ENCODE measurements around the gene CEP112. TPM values are rescaled to one million over a fixed set of nuclear protein-coding genes. Genes with fewer than 3 reads are reported as not detected.
"Not testable (repeated sequence)": the region's sequence is repeated elsewhere in the genome, so short reads cannot be mapped to it uniquely, and the experiment has no call there.

CEP112 gene
- total and polyA plus RNA-seq, 4 donors = 5.9 to 32.9 (median 18.8) TPM

- WGBS, 2 donors = 84 to 92% methylated on average over 2 of the region's 2 CpGs
- Histone ChIP-seq H3K36me3 (ENCODE audit: control insufficient read depth in 4 of 4, insufficient read depth in 4 of 4, low read length in 4 of 4) (no peaks in the 10 kb centered on the region), H3K9me3 (ENCODE audit: control insufficient read depth in 4 of 4, insufficient read depth in 3 of 4, low read length in 3 of 4) (peaks cover 0 to 3% (median 0%) of the 10 kb centered on the region in 4 donors), H3K9ac (ENCODE audit: insufficient read depth in 1 of 2, low read length in 2 of 2) (no peak overlapping the region), H3K27ac (ENCODE audit: low read depth in 1 of 2, low read length in 1 of 2) (no peak overlapping the region), H3K4me1 (ENCODE audit: control insufficient read depth in 5 of 5, insufficient read depth in 5 of 5, low read length in 5 of 5) (no peaks in the 10 kb centered on the region), H3K4me3 (no peak overlapping the region), H3K27me3 (ENCODE audit: control insufficient read depth in 3 of 3, insufficient read depth in 3 of 3, low read length in 2 of 3) (no peaks in the 10 kb centered on the region)
- ATAC-seq (ENCODE audit: insufficient read depth, low FRiP score) (no peak), DNase-seq (no peak)
- TF ChIP-seq CTCF (IDR thresholded peaks at IDR 0.05; ENCODE audit: control extremely low read depth, extremely low read depth) = no peak
Measured at GRCh38 chr17:66085221-66085620, 106.7 kb downstream of the CEP112 start.

DNA sequence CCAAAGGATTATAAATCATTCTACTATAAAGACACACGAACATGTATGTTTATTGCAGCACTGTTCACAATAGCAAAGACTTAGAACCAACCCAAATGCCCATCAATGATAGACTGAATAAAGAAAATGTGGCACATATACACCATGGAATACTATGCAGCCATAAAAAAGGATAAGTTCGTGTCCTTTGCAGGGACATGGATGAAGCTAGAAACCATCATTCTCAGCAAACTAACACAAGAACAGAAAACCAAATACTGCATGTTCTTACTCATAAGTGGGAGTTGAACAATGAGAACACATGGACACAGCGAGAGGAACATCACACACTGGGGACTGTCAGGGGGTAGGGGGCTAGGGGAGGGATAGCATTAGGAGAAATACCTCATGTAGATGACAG, 111.3 kb downstream of the CEP112 start:
- H3K9ac ChIP-seq (ENCODE audit: insufficient read depth in 1 of 2, low read length in 2 of 2); H3K4me1 ChIP-seq (ENCODE audit: control insufficient read depth in 5 of 5, insufficient read depth in 5 of 5, low read length in 5 of 5); H3K27ac ChIP-seq (ENCODE audit: low read depth in 1 of 2, low read length in 1 of 2); H3K36me3 ChIP-seq (ENCODE audit: control insufficient read depth in 4 of 4, insufficient read depth in 4 of 4, low read length in 4 of 4); H3K4me3 ChIP-seq; H3K27me3 ChIP-seq (ENCODE audit: control insufficient read depth in 3 of 3, insufficient read depth in 3 of 3, low read length in 2 of 3); DNase-seq; ATAC-seq (ENCODE audit: insufficient read depth, low FRiP score); H3K9me3 ChIP-seq (ENCODE audit: control insufficient read depth in 4 of 4, insufficient read depth in 3 of 4, low read length in 3 of 4): not testable (repeated sequence)
- WGBS, 2 donors = 90 to 92% methylated on average over 3 of the region's 3 CpGs

DNA sequence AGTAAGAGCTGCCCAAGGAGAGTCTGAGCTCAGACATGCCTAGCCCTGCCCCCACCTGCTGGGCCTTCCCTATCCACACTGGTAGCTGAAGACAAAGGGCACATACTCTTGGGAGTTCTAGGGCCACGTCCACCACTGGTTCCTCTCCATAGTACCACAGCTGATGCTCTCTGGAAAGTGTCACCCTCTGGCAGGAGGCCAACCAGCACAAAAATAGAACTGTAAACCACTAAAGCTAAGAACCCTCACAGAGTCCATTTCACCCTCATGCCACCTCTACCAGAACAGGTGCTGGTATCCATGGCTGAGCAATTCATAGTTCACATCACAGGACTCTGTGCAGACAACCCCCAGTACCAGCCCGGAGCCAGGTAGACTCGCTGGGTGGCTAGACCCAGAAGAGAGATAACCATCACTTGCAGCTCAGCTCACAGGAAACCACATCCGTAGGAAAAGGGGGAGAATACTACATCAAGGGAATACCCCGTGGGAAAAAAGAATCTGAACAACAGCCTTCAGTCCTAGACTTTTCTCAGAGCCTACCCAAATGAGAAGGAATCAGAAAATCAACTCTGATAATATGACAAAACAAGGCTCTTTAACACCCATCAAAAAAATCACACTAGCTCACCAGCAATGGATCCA, 115.3 kb downstream of the CEP112 start:
- Histone ChIP-seq H3K27ac (ENCODE audit: low read depth in 1 of 2, low read length in 1 of 2) (no peak overlapping the region), H3K36me3 (ENCODE audit: control insufficient read depth in 4 of 4, insufficient read depth in 4 of 4, low read length in 4 of 4) (peaks cover 0 to 4% (median 0%) of the 10 kb centered on the region in 4 donors), H3K4me1 (ENCODE audit: control insufficient read depth in 5 of 5, insufficient read depth in 5 of 5, low read length in 5 of 5) (no peaks in the 10 kb centered on the region), H3K9ac (ENCODE audit: insufficient read depth in 1 of 2, low read length in 2 of 2) (no peak overlapping the region), H3K4me3 (no peak overlapping the region), H3K27me3 (ENCODE audit: control insufficient read depth in 3 of 3, insufficient read depth in 3 of 3, low read length in 2 of 3) (no peaks in the 10 kb centered on the region), H3K9me3 (ENCODE audit: control insufficient read depth in 4 of 4, insufficient read depth in 3 of 4, low read length in 3 of 4) (peaks cover 0 to 2% (median 0%) of the 10 kb centered on the region in 4 donors)
- ATAC-seq (ENCODE audit: insufficient read depth, low FRiP score) (no peak), DNase-seq (peak in 1 of 3 donors; percentile 2)
- WGBS, 2 donors = 62 to 65% methylated on average over 5 of the region's 5 CpGs
- no peak for TF ChIP-seq CTCF (IDR thresholded peaks at IDR 0.05; ENCODE audit: control extremely low read depth, extremely low read depth)

DNA sequence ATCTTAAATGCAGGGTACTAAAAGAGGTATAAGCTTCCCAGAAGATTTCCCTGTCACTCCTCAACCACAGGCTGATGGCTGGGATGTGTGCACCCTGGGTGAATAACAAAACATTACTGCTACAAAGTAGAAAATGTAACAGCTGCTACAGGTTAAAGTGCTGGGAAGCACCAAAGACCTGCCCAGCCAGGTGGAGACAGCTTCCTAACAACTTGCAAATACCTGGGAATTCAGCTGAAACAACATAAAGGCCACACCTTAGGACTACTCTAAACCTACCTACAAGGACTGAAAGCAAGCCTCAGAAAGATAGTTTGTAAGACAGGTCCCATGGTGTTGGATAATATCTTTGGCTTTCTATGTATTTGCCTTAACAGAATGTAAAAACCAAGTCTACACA, 118.5 kb downstream of the CEP112 start:
- no peaks in the 10 kb centered on the region for H3K4me1 ChIP-seq (ENCODE audit: control insufficient read depth in 5 of 5, insufficient read depth in 5 of 5, low read length in 5 of 5)
- peaks cover 0 to 6% (median 0%) of the 10 kb centered on the region in 4 donors for H3K36me3 ChIP-seq (ENCODE audit: control insufficient read depth in 4 of 4, insufficient read depth in 4 of 4, low read length in 4 of 4)
- no peak overlapping the region for H3K4me3 ChIP-seq
- H3K9me3 ChIP-seq (ENCODE audit: control insufficient read depth in 4 of 4, insufficient read depth in 3 of 4, low read length in 3 of 4) = peaks cover 0 to 2% (median 0%) of the 10 kb centered on the region in 4 donors
- H3K27ac ChIP-seq (ENCODE audit: low read depth in 1 of 2, low read length in 1 of 2) = no peak overlapping the region
- DNase-seq (no peak), ATAC-seq (ENCODE audit: insufficient read depth, low FRiP score) (no peak)
- no peak for TF ChIP-seq CTCF (IDR thresholded peaks at IDR 0.05; ENCODE audit: control extremely low read depth, extremely low read depth)
- no peak overlapping the region for H3K9ac ChIP-seq (ENCODE audit: insufficient read depth in 1 of 2, low read length in 2 of 2)
- H3K27me3 ChIP-seq (ENCODE audit: control insufficient read depth in 3 of 3, insufficient read depth in 3 of 3, low read length in 2 of 3) = no peaks in the 10 kb centered on the region

Measured in lung (tissue), 12 donors.